ENCODE data around the gene CAPN14.

The CAPN14 gene

DNA sequence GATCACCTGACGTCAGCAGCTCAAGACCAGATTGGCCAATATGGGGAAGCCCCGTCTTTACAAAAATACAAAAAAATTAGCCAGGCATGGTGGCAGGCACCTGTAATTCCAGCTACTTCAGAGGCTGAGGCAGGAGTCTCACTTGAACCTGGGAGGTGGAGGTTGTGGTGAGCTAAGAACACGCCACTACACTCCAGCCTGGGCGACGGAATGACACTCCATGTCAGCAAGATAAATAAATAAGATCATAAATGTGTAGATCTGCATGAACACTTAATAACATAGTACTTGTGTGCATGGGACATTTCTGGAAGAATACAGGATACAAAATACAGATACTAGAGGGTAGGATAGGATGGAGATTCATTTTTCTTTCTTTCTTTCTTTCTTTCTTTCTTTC lies 25.7 kb upstream of the CAPN14 start:
- no peak overlapping the region for H3K4me3 ChIP-seq (ENCODE audit: low read depth, low read length)
- TF ChIP-seq, protein P1, sequence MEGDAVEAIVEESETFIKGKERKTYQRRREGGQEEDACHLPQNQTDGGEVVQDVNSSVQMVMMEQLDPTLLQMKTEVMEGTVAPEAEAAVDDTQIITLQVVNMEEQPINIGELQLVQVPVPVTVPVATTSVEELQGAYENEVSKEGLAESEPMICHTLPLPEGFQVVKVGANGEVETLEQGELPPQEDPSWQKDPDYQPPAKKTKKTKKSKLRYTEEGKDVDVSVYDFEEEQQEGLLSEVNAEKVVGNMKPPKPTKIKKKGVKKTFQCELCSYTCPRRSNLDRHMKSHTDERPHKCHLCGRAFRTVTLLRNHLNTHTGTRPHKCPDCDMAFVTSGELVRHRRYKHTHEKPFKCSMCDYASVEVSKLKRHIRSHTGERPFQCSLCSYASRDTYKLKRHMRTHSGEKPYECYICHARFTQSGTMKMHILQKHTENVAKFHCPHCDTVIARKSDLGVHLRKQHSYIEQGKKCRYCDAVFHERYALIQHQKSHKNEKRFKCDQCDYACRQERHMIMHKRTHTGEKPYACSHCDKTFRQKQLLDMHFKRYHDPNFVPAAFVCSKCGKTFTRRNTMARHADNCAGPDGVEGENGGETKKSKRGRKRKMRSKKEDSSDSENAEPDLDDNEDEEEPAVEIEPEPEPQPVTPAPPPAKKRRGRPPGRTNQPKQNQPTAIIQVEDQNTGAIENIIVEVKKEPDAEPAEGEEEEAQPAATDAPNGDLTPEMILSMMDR (IDR thresholded peaks at IDR 0.05; ENCODE audit: insufficient read depth, low read depth, low read length, missing control alignments), result no peak
- DNase-seq (ENCODE audit: low read depth), result no peak

DNA sequence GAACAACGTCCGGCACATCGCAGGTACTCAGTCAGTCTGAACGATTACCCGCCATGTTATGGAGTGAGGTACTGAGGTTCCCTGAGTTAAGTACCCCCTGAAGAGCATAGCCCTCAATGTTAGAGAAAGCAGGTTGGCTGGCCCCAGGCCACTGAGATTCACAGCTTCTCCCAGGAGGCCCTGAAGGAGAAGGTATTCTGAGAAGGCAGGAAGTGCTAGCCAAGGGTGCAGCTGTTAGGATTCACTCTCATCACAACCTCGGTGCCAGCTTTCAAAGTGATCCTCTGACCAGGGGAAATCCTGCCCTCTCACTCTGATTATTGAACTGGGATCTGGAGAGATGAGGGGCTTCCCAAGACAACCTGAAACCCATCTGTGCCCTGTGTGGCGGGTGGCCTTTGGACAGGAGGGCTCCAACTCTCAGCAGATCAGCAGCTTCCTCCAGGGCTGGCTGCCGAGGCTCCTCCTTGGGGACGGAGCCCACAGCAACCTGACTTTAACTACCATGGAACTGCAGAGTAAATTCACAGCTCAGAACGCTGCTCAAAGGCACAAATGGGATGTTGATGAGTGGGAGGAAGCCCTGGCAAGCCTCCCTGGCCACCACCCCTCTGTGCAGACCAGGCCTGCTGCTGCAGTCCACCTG lies 24.4 kb upstream of the CAPN14 start:
- DNase-seq (ENCODE audit: low read depth), result peak; percentile 31
- TF ChIP-seq, protein P1 (IDR thresholded peaks at IDR 0.05; ENCODE audit: insufficient read depth, low read depth, low read length, missing control alignments), result no peak
- no peak overlapping the region for H3K4me3 ChIP-seq (ENCODE audit: low read depth, low read length)

DNA sequence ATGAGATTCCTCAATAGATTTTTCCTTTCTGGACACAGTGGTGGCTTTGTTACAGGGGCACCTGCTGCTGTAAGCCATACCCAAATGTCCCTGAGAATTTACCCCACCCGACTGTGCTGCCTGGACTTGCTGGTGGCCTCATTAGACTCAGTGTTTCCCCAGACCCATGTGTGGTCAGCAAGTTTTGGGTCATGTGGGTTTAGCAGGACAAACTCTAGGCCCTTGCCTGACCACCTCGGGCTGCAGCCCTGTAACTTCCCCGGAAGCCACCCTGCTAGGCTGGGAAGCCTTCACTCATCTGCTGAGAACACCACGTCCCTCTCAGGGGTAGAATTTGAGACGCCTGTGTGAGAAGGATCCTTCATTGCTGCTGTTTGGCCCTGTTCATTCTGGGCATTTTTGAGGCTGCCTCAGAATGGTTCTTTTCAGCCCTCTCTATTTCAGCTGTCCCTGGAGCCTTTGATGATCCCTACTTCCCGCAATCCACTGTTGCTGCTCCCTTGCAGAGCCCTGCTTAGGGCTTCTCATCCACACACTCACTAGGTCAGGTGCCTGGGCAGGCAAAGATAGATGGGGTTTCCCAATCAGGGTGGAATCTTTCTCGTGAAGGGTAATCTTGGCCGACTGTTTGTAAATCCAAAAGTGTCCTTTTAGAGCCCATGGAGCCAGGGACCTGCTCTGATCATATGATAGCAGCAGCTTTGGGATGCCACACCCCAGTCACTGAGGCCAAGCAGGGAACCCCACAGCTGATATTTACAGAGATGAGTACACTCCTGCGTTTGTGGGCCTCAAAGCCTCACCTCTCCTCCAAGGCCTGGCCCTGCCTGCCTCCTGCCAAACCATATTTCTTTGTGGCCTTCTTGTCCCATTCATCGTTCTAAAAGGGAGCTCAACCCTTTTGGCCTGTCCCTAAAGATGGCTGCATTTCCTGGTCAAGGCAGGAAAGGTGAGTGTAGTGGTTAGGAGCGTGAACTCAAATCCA lies 23.4 kb upstream of the CAPN14 start:
- TF ChIP-seq, protein P1 (IDR thresholded peaks at IDR 0.05; ENCODE audit: insufficient read depth, low read depth, low read length, missing control alignments), result no peak
- H3K4me3 ChIP-seq (ENCODE audit: low read depth, low read length), result no peak overlapping the region
- DNase-seq (ENCODE audit: low read depth), result no peak

DNA sequence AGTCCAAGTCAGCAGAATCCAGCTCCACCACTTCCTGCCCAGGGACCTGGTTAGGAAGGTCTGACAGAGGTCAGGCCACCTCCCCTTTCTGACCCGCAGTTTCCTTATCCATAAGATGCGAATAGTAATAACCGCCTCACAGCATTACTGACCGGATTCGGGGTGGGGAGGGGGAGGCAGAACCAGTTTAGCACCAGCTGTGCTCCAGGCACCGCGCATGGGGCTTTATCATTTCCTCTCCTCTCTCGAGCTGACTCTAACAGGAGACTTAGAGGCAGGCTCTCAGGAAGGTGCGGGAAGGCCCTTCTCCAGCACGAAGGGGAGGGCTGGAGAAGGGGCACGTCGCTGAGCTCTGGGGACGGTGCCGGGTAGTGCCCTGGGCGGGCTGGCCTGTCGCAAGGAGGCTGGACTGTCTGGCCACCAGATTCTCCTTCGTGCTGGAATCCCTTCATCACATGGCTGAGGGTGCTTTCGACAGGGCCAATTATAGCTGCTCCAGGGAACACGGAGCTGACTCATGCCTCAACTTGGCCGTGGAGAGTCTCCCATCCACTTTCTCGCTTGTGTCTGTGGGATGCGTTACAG lies 22.4 kb upstream of the CAPN14 start:
- TF ChIP-seq, protein P1 (IDR thresholded peaks at IDR 0.05; ENCODE audit: insufficient read depth, low read depth, low read length, missing control alignments), result no peak
- no peak for DNase-seq (ENCODE audit: low read depth)
- no peak overlapping the region for H3K4me3 ChIP-seq (ENCODE audit: low read depth, low read length)

DNA sequence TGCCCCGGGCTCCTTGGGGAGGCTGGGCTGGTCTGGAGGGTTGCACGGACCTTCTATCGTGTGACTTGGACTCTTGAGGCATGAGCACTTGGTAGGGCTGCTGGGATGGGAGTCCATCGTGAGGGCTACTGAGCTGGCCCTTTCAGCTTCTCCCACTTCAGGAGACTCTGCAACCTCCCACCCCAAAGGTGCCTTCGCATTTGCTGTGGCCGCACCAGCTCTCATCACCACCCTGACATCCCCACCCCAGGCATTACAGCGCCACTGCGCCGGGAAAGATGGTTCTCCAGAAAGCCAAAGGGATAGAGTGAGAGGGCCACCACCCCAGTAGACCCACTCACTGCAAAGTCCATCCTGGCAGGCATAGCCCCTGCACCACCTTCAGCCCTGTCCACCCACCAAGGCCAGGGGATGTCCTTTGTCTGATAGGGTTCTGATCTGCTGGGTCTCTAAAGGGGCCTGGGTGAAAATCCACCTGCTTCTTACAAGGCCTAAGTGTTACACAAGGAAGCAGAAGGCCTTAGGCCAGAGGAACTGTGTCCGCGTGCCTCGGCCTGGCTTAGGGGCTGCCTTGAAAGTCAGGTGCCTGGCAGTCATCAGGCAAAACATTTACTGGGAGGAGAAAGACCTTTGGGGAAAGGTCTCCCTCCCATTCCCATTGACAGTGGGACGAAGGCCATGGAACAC lies 21.7 kb upstream of the CAPN14 start:
- no peak overlapping the region for H3K4me3 ChIP-seq (ENCODE audit: low read depth, low read length)
- no peak for DNase-seq (ENCODE audit: low read depth)
- TF ChIP-seq, protein P1 (IDR thresholded peaks at IDR 0.05; ENCODE audit: insufficient read depth, low read depth, low read length, missing control alignments), result no peak

DNA sequence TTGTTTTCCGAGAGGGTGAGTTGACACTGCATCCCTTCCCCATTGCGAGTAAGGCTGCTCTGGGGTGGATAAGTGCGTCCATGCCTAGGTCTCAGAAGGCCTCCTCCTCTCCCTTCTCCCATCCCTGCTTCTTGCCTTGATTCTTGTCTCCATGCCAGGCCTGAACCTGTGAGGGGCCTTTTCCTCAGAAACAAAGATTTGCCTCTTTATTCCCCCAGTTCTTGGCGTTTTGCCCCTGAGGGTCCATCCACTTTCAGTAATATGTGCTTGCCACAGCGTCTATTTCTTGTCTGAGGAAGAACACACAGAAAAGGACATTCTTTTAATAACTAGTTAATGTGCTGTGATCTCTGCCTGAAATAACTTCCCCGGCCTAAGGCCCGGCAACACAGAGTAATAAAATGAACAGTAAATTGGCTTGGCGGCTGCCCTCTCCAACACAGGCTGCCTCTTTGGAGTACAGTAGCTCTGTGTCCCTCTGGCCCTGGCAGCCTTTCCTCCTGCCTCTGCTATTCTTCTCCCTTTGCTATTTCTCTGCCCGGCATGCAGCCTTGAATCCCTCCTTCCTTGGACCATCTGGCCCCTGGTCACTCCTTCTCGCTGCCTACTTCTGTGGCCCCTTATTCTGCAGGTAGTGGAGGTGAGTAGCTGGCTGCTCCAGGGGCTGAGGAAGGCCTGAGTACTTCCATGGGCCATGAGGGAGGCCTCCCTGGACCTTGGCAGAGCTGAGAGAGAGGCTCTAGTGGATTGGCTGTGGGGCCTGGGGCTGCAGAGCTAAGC lies 21.0 kb upstream of the CAPN14 start:
- no peak for DNase-seq (ENCODE audit: low read depth)
- TF ChIP-seq, protein P1 (IDR thresholded peaks at IDR 0.05; ENCODE audit: insufficient read depth, low read depth, low read length, missing control alignments), result no peak
- no peak overlapping the region for H3K4me3 ChIP-seq (ENCODE audit: low read depth, low read length)

All from GM12865 (cell line).